Measurements from ENCODE around the gene RBM17. TPM values are rescaled to one million over a fixed set of nuclear protein-coding genes. Genes with fewer than 3 reads are reported as not detected.

The RBM17 gene
- total and polyA plus RNA-seq, 10 of the 15 experiments (the other 5 are each of a cell fraction or from before 2014, with no cell fraction given): 28.4 to 181 (median 83.9) TPM

DNA sequence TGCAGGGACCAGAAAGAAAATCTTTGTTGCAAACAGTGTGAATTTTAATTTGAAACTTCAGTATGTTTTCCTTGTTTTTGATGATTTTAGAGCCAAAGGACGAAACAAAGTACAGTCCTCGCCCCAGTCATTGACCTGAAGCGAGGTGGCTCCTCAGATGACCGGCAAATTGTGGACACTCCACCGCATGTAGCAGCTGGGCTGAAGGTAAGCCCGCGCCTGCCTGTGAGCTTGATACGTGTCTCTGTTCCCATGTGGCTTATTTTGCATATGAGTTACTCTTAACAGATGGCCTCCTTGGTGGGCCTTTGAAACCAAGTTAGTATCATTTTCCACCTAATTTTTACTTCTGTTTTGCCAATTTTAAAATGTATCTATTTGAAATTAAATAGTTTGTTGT lies 12.3 kb downstream of the RBM17 start:
- Histone ChIP-seq H4K20me1 (ENCODE audit: control insufficient read depth, insufficient read depth) (peaks cover 3% of the 10 kb centered on the region; the same call in 1 of the 2 replicates), H3K9ac (ENCODE audit: control insufficient read depth, insufficient read depth, low read length) (no peak overlapping the region), H2AFZ (ENCODE audit: control insufficient read depth, low read depth, low read length) (no peak overlapping the region), H3K9me3 (replicated peaks; ENCODE audit: control insufficient read depth, insufficient read depth, low read length) (no peaks in the 10 kb centered on the region), H3K36me3 (ENCODE audit: control insufficient read depth in 2 of 2, insufficient read depth in 2 of 2, low read length in 1 of 2) (peaks cover 11 to 30% of the 10 kb centered on the region in 2 experiments), H3K27me3 (replicated peaks in 1 of 2; ENCODE audit: control insufficient read depth in 2 of 2, insufficient read depth in 2 of 2, low read length in 1 of 2) (no peaks in the 10 kb centered on the region), H3K4me1 (ENCODE audit: control insufficient read depth, insufficient read depth, low read length) (peaks cover 7% of the 10 kb centered on the region), H3K4me3 (no peak overlapping the region), H3K79me2 (ENCODE audit: control insufficient read depth, insufficient read depth, low read length) (peaks cover 18% of the 10 kb centered on the region), H3K27ac (ENCODE audit: control insufficient read depth, insufficient read depth) (peak overlapping the region; percentile 53), H3K4me2 (ENCODE audit: control insufficient read depth, insufficient read depth) (no peak overlapping the region)
- ChIA-PET SMC1A (ENCODE audit: uncharacterized antibody, unreplicated experiment) (interaction anchor here (1.0 to 1.4 kb wide), 5 partner anchors 35 to 313 kb away, joined by 3 to 6 read pairs (median 3); no protein-coding TSS in a partner anchor), RAD21 (ENCODE audit: unreplicated experiment) (interaction anchor here (1.4 to 1.7 kb wide), 2 partner anchors 301 to 306 kb away, joined by 5 to 6 read pairs; no protein-coding TSS in a partner anchor), POLR2A (interaction anchor here (0.8 kb wide), 1 partner anchor 301 kb away, joined by 3 read pairs; no protein-coding TSS in a partner anchor), CTCF (interaction anchor here (1.2 to 2.0 kb wide), 4 partner anchors 11 to 305 kb away, joined by 3 to 11 read pairs (median 8); no protein-coding TSS in a partner anchor)
- no TSS peak for BruUV-seq (replicated peaks)
- DNase-seq (ENCODE audit: low read depth, low spot score) (no peak), FAIRE-seq (peak; percentile 71), ATAC-seq (peak; percentile 94)
- intact Hi-C loops (cut with micrococcal nuclease; ENCODE audit: unreplicated experiment): no loop called here
- TF ChIP-seq MXI1 (IDR thresholded peaks at IDR 0.05; ENCODE audit: low read depth, low read length) (peak; percentile 23; the same call in 1 of the 2 replicates), CEBPZ (IDR thresholded peaks at IDR 0.05; ENCODE audit: low read depth, low read length) (no peak), POLR2A (IDR thresholded peaks at IDR 0.05; ENCODE audit: low read depth, low read length) (peak; percentile 55; the same call in 1 of the 2 replicates), TCF12 (IDR thresholded peaks at IDR 0.05; ENCODE audit: low read depth, low read length) (0 out of 2 replicates have a peak, but pooled peaks have one; percentile 41), CREM (IDR thresholded peaks at IDR 0.05; ENCODE audit: low read depth) (0 out of 2 replicates have a peak, but pooled peaks have one; percentile 12), POU2F2 (IDR thresholded peaks at IDR 0.05; ENCODE audit: borderline replicate concordance, low read depth, low read length) (peak; percentile 64; the same call in 1 of the 3 replicates), SIN3A (IDR thresholded peaks at IDR 0.05; ENCODE audit: low read depth, low read length) (no peak)
- TF ChIP-seq, protein P1, sequence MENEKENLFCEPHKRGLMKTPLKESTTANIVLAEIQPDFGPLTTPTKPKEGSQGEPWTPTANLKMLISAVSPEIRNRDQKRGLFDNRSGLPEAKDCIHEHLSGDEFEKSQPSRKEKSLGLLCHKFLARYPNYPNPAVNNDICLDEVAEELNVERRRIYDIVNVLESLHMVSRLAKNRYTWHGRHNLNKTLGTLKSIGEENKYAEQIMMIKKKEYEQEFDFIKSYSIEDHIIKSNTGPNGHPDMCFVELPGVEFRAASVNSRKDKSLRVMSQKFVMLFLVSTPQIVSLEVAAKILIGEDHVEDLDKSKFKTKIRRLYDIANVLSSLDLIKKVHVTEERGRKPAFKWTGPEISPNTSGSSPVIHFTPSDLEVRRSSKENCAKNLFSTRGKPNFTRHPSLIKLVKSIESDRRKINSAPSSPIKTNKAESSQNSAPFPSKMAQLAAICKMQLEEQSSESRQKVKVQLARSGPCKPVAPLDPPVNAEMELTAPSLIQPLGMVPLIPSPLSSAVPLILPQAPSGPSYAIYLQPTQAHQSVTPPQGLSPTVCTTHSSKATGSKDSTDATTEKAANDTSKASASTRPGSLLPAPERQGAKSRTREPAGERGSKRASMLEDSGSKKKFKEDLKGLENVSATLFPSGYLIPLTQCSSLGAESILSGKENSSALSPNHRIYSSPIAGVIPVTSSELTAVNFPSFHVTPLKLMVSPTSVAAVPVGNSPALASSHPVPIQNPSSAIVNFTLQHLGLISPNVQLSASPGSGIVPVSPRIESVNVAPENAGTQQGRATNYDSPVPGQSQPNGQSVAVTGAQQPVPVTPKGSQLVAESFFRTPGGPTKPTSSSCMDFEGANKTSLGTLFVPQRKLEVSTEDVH (IDR thresholded peaks at IDR 0.05; ENCODE audit: low read depth, partially characterized antibody): no peak
- in situ Hi-C loops (cut with MboI): no loop called here
- WGBS (ENCODE audit: insufficient coverage, insufficient replicate concordance, low lambda C conversion rate, missing lambda C conversion rate): 35% methylated on average over 8 of the region's 8 CpGs
